Measurements from ENCODE around the gene DNAJC5.
"Not testable (repeated sequence)": the region's sequence is repeated elsewhere in the genome, so short reads cannot be mapped to it uniquely, and the experiment has no call there.

DNA sequence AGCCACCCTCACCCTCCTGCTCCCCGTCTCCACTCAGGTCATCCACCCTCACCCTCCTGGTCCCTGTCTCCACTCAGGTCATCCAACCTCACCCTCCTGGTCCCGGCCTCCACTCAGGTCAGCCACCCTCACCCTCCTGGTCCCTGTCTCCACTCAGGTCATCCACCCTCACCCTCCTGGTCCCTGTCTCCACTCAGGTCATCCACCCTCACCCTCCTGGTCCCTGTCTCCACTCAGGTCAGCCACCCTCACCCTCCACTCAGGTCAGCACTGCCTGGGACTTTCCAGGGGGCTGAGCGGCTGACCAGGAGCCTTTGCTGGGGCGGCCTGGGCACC is 41.2 kb upstream of the DNAJC5 start:
- TF ChIP-seq, protein P1, sequence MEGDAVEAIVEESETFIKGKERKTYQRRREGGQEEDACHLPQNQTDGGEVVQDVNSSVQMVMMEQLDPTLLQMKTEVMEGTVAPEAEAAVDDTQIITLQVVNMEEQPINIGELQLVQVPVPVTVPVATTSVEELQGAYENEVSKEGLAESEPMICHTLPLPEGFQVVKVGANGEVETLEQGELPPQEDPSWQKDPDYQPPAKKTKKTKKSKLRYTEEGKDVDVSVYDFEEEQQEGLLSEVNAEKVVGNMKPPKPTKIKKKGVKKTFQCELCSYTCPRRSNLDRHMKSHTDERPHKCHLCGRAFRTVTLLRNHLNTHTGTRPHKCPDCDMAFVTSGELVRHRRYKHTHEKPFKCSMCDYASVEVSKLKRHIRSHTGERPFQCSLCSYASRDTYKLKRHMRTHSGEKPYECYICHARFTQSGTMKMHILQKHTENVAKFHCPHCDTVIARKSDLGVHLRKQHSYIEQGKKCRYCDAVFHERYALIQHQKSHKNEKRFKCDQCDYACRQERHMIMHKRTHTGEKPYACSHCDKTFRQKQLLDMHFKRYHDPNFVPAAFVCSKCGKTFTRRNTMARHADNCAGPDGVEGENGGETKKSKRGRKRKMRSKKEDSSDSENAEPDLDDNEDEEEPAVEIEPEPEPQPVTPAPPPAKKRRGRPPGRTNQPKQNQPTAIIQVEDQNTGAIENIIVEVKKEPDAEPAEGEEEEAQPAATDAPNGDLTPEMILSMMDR (conservative IDR thresholded peaks at IDR 0.05; ENCODE audit: low read depth, low read length): not testable (repeated sequence)
- TF ChIP-seq EZH2 (IDR thresholded peaks at IDR 0.05; ENCODE audit: borderline replicate concordance, low read depth, low read length, poor library complexity, severe bottlenecking): not testable (repeated sequence)

All from A673 (cell line).